CD4-positive, alpha-beta memory T cell (primary cell): ENCODE measurements around the gene ANKRD33. TPM values are rescaled to one million over a fixed set of nuclear protein-coding genes. Genes with fewer than 3 reads are reported as not detected.

Experiments used
- CTCF ChIA-PET: fragments of 350-600 bp; sonication (Branson Sonifier 250); formaldehyde crosslinking; loops from one replicate; lab custom pipeline; 2021; ENCODE audit warnings: inconsistent platforms; ENCODE audit not compliant: partially characterized antibody; lab: Charles Lee
- POLR2A ChIA-PET: fragments of 350-600 bp; sonication (Branson Sonifier 250); formaldehyde crosslinking; loops from one replicate; lab custom pipeline; 2021; ENCODE audit not compliant: partially characterized antibody; lab: Charles Lee
- DNase-seq, 5 donors: peaks; one replicate each; pipeline versions ENCODE4 v3.0.0 to v3.0.0-alpha.2; 2020 to 2022; ENCODE audit warnings: mixed read lengths in 1 of 5
- H3K27ac ChIP-seq: one replicate; pipeline ENCODE4 v1.7.0; 2013; ENCODE audit warnings: low read depth, low read length
- H3K27me3 ChIP-seq: 2 replicates; pipeline ENCODE4 v1.7.0; 2013; ENCODE audit warnings: mild to moderate bottlenecking, low read length, moderate library complexity; ENCODE audit not compliant: insufficient read depth
- H3K36me3 ChIP-seq: 2 replicates; pipeline ENCODE4 v1.7.0; 2013; ENCODE audit warnings: mild to moderate bottlenecking, low read length, moderate library complexity; ENCODE audit not compliant: insufficient read depth
- H3K4me1 ChIP-seq: 2 replicates; pipeline ENCODE4 v1.7.0; 2013; ENCODE audit warnings: mild to moderate bottlenecking, low read length, moderate library complexity; ENCODE audit not compliant: insufficient read depth
- H3K4me3 ChIP-seq, 2 donors: one replicate each; pipeline ENCODE4 v1.7.0; 2013; ENCODE audit warnings: low read length in 2 of 2, mild to moderate bottlenecking in 1 of 2
- H3K9me3 ChIP-seq, 2 donors: one replicate each; pipeline ENCODE4 v1.7.0; 2013; ENCODE audit warnings: low read length in 2 of 2, control low read depth in 1 of 2; ENCODE audit not compliant: control insufficient read depth in 1 of 2
- H3K27ac Mint-ChIP-seq, 7 donors: one replicate each; pipeline ENCODE4 v1.8.0; 2020 to 2021; ENCODE audit warnings: mixed read lengths in 7 of 7, mild to moderate bottlenecking in 6 of 7, inconsistent platforms in 3 of 7, moderate library complexity in 3 of 7
- H3K27me3 Mint-ChIP-seq, 2 donors: one replicate each; pipeline ENCODE4 v1.8.0; 2020 to 2021; ENCODE audit warnings: mixed read lengths in 2 of 2
- H3K36me3 Mint-ChIP-seq, 2 donors: one replicate each; pipeline ENCODE4 v1.8.0; 2020 to 2021; ENCODE audit warnings: mixed read lengths in 2 of 2, inconsistent platforms in 1 of 2, mild to moderate bottlenecking in 1 of 2
- H3K4me1 Mint-ChIP-seq, 4 donors: one replicate each; pipeline ENCODE4 v1.8.0; 2020 to 2021; ENCODE audit warnings: mixed read lengths in 4 of 4, mild to moderate bottlenecking in 1 of 4
- H3K4me3 Mint-ChIP-seq, 8 donors: one replicate each; pipeline ENCODE4 v1.8.0; 2020 to 2021; ENCODE audit warnings: mixed read lengths in 8 of 8, mild to moderate bottlenecking in 7 of 8, moderate library complexity in 6 of 8, inconsistent platforms in 3 of 8
- H3K9me3 Mint-ChIP-seq, 8 donors: one replicate each; pipeline ENCODE4 v1.8.0; 2020 to 2021; ENCODE audit warnings: mixed read lengths in 8 of 8, mild to moderate bottlenecking in 5 of 8, inconsistent platforms in 3 of 8, moderate library complexity in 1 of 8
- intact Hi-C: fragments of 100-400 bp; cut with micrococcal nuclease; formaldehyde crosslinking; loops from one replicate; pipeline ENCODE4 v1.15.1; 2023
- polyA plus RNA-seq, 2 donors: library from polyadenylated mRNA; unstranded; fragments of 300-500 nt; fragmentation: Illumina TruSeq; gene quantifications; one replicate each; pipeline ENCODE4 v1.2.3, GENCODE V29; 2021
- total RNA-seq, 2 experiments: library from RNA; stranded (reverse); gene quantifications; one replicate each; pipeline ENCODE4 v1.2.3, GENCODE V29; 2021

Gene ANKRD33
- total and polyA plus RNA-seq, 4 experiments from 2014 or later, result not detected

DNA sequence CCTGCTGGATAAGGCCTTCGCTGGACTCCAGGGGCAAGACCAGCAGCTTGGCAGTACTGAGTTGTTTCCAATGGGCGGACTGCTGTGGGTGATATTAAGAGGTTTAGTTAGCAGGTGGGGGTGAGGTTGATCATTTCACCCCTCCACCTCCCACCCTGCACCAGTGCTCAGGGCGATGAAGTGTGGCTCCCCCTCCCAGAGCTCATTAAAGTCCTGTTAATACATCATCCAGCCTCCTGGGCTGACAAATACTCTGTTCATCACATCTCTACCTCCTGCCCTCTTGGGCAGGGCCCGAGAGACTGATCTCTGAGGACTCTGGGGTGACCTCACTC is 37.0 kb upstream of the ANKRD33 start:
- DNase-seq, result no peak
- ChIA-PET CTCF (no interaction called here), POLR2A (no interaction called here)
- no peak overlapping the region for H3K4me3 Mint-ChIP-seq
- peaks cover 7 to 40% (median 20%) of the 10 kb centered on the region in 4 donors for H3K4me1 Mint-ChIP-seq
- no peaks in the 10 kb centered on the region for H3K36me3 ChIP-seq
- peaks cover 0 to 2% (median 0%) of the 10 kb centered on the region in 8 donors for H3K9me3 Mint-ChIP-seq
- peaks cover 16% of the 10 kb centered on the region for H3K27me3 ChIP-seq
- no peak overlapping the region for H3K4me3 ChIP-seq
- peaks cover 15% of the 10 kb centered on the region in 2 donors for H3K27me3 Mint-ChIP-seq
- no peak overlapping the region for H3K27ac ChIP-seq
- H3K27ac Mint-ChIP-seq, result no peak overlapping the region
- no peaks in the 10 kb centered on the region for H3K9me3 ChIP-seq
- H3K36me3 Mint-ChIP-seq, result no peaks in the 10 kb centered on the region
- intact Hi-C loops, result no loop called here
- peaks cover 11% of the 10 kb centered on the region for H3K4me1 ChIP-seq

DNA sequence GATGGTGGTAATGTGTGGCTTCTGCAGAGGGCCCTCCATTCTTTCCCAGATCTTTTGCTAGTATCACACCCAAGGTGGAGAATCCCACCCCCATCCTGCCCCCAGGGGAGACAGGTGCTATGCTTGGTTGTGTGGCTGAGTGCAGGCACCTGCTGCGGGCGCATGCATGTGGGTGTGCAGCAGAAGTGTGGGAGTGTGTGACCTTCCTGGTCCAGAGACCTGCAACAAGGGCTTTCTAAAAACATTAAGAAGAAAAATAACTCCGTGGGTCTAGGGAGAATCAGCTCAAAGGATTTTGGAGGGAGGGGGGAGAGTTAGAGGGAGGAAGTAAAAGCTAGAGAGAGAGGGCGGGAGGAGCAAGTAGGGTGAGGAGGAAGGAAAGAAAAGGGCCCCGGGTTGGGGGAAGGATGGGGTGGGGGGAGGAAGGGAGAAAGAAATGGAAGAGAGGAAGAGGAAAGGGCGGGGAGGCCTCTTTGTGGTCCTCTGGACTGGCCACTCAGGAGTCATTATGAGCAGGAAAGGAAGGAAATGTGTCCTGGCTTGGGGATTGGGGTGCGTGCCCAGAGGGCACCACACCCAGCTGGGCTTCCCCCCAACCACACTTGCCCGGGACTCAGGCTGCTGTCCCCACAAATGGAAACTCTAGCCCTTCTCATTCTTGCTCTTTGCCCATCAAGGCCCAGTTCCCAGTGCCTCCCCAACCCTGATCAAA is 36.3 kb upstream of the ANKRD33 start:
- Mint-ChIP-seq H3K9me3 (peaks cover 0 to 2% (median 0%) of the 10 kb centered on the region in 8 donors), H3K36me3 (no peaks in the 10 kb centered on the region), H3K4me3 (no peak overlapping the region), H3K27me3 (peaks cover 14 to 16% of the 10 kb centered on the region in 2 donors), H3K4me1 (peaks cover 4 to 36% (median 15%) of the 10 kb centered on the region in 4 donors), H3K27ac (no peak overlapping the region)
- Histone ChIP-seq H3K9me3 (no peaks in the 10 kb centered on the region), H3K4me3 (no peak overlapping the region), H3K4me1 (peaks cover 10% of the 10 kb centered on the region), H3K36me3 (no peaks in the 10 kb centered on the region), H3K27ac (no peak overlapping the region), H3K27me3 (peaks cover 10% of the 10 kb centered on the region)
- intact Hi-C loops, result no loop called here
- DNase-seq, result no peak
- ChIA-PET POLR2A (no interaction called here), CTCF (no interaction called here)

GRCh38 chr12:51852404-51853137 is 35.3 kb upstream of the ANKRD33 start:
- Histone ChIP-seq H3K4me3 (no peak overlapping the region), H3K4me1 (peaks cover 6% of the 10 kb centered on the region), H3K27ac (no peak overlapping the region), H3K27me3 (peaks cover 4% of the 10 kb centered on the region), H3K9me3 (no peaks in the 10 kb centered on the region), H3K36me3 (no peaks in the 10 kb centered on the region)
- peak overlapping the region in 1 of 7 donors; percentile 65 for H3K27ac Mint-ChIP-seq
- H3K4me3 Mint-ChIP-seq, result peak overlapping the region in 2 of 8 donors; percentile 15 to 33
- peaks cover 0 to 2% (median 0%) of the 10 kb centered on the region in 8 donors for H3K9me3 Mint-ChIP-seq
- POLR2A ChIA-PET, result no interaction called here
- H3K4me1 Mint-ChIP-seq, result peaks cover 2 to 29% (median 12%) of the 10 kb centered on the region in 4 donors
- H3K27me3 Mint-ChIP-seq, result peaks cover 14 to 16% of the 10 kb centered on the region in 2 donors
- no peaks in the 10 kb centered on the region for H3K36me3 Mint-ChIP-seq
- DNase-seq, result no peak
- CTCF ChIA-PET, result no interaction called here
- intact Hi-C loops, result no loop called here

DNA sequence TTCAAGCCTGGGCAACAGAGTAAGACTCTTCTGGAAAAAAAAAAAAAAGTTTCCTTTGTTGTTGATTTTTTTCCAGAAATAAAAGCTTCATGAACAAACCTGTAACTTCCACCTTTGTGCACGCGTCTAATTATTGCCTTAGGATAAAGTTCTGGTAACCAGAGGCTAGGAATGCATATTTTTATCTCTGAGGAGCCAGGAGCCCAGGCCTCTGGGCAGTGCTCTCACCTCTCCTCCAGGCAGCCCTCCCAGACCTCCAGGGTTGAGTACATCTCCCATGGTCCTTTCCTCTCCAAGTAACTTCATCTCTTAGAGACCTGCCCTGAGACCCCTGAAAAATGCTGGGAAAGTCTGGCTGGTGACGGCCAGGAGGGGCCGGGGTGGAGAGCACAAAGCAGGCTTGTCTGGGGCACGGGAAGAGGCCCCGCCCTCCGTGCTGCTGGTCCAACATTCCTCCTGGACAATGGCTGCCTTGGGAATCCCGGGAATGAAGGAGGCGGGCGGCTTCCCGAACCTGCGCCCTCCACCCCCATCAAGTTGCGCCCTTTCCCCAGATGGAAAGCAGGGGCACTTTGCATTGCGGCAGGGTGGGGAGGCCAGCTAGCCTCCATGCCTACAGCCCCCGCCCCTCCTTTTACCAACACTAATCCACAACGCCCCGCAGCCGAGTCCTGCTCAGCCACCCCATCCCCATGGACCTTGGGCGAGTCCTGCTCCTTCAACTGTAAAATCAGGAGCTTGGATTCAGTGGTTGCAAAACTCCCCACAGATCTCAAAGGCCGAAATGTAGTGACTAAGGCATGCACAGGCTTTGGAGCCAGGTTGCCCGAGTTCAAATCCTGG is 32.1 kb upstream of the ANKRD33 start:
- POLR2A ChIA-PET, result no interaction called here
- H3K27ac Mint-ChIP-seq, result no peak overlapping the region

DNA sequence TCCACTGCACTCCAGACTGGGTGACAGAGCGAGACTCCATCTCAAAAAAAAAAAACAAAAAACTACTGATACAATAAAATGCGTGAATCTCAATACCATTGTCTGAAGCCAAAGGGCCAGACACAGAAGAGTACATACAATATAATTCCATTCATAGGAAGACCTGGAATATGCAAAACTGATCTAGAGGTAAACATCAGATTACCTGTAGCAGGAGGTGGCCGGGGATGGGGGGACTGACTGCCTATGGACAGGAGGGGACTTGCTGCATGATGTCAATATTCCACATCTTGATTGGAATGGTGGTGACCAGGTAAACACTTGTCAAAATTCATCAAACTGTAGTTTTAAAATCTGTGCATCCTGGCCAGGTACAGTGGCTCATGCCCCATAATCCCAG is 26.9 kb upstream of the ANKRD33 start:
- Histone ChIP-seq H3K27ac (no peak overlapping the region), H3K4me1 (peaks cover 9% of the 10 kb centered on the region), H3K36me3 (no peaks in the 10 kb centered on the region), H3K9me3 (no peaks in the 10 kb centered on the region), H3K4me3 (no peak overlapping the region), H3K27me3 (peaks cover 16% of the 10 kb centered on the region)
- POLR2A ChIA-PET, result no interaction called here
- DNase-seq, result no peak
- CTCF ChIA-PET, result interaction anchor here (1.6 kb wide), 1 partner anchor 14 kb away, joined by 5 read pairs; no protein-coding TSS in a partner anchor
- intact Hi-C loops, result no loop called here
- H3K27me3 Mint-ChIP-seq, result peaks cover 29 to 48% of the 10 kb centered on the region in 2 donors
- peaks cover 0 to 7% (median 6%) of the 10 kb centered on the region in 4 donors for H3K4me1 Mint-ChIP-seq
- no peak overlapping the region for H3K27ac Mint-ChIP-seq
- H3K36me3 Mint-ChIP-seq, result no peaks in the 10 kb centered on the region
- H3K4me3 Mint-ChIP-seq, result no peak overlapping the region
- H3K9me3 Mint-ChIP-seq, result no peaks in the 10 kb centered on the region

More for the DNA sequence above, 32.1 kb upstream of the ANKRD33 start:
- no peak for DNase-seq
- intact Hi-C loops, result no loop called here
- Mint-ChIP-seq H3K27me3 (peaks cover 16% of the 10 kb centered on the region in 2 donors), H3K4me3 (no peak overlapping the region), H3K9me3 (peaks cover 0 to under 1% (median 0%) of the 10 kb centered on the region in 8 donors), H3K36me3 (no peaks in the 10 kb centered on the region), H3K4me1 (peaks cover 2 to 18% (median 9%) of the 10 kb centered on the region in 4 donors)
- CTCF ChIA-PET, result interaction anchor here (0.9 kb wide), 1 partner anchor 19 kb away, joined by 3 read pairs; no protein-coding TSS in a partner anchor
- Histone ChIP-seq H3K36me3 (no peaks in the 10 kb centered on the region), H3K27me3 (no peaks in the 10 kb centered on the region), H3K4me3 (no peak overlapping the region), H3K27ac (no peak overlapping the region), H3K9me3 (no peaks in the 10 kb centered on the region), H3K4me1 (no peaks in the 10 kb centered on the region)

DNA sequence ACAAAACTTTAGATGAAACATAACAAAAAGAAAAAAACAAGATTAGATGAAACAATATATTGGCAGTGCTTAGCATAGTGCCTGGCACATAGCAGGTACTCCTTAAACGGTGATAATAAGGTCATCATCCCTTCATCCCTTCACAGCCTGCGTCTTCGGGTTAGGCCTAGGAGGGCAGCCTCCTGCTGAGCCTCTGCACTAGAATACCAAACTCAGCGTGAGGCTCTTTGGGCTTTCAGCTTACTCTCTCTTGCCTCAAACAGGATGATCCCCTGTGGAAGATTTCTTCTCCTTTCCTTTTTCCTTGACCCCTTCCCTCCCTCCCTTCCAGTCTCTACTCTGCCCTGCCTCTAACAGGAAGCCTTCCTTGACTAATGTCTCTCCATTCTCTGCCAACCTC is 25.0 kb upstream of the ANKRD33 start:
- Histone ChIP-seq H3K27ac (no peak overlapping the region), H3K36me3 (no peaks in the 10 kb centered on the region), H3K9me3 (no peaks in the 10 kb centered on the region), H3K4me3 (no peak overlapping the region), H3K4me1 (peaks cover 9% of the 10 kb centered on the region), H3K27me3 (peaks cover 22% of the 10 kb centered on the region)
- H3K4me3 Mint-ChIP-seq, result peak overlapping the region in 4 of 8 donors; percentile 34 to 59 (median 46)
- intact Hi-C loops, result no loop called here
- POLR2A ChIA-PET, result interaction anchor here (1.0 kb wide), 1 partner anchor 23 kb away, joined by 3 read pairs; no protein-coding TSS in a partner anchor
- DNase-seq, result no peak
- no peaks in the 10 kb centered on the region for H3K9me3 Mint-ChIP-seq
- CTCF ChIA-PET, result interaction anchor here (1.3 to 1.7 kb wide), 3 partner anchors 21 to 61 kb away, joined by 3 to 4 read pairs (median 4); no protein-coding TSS in a partner anchor
- no peak overlapping the region for H3K27ac Mint-ChIP-seq
- peaks cover 0 to 7% (median 6%) of the 10 kb centered on the region in 4 donors for H3K4me1 Mint-ChIP-seq
- no peaks in the 10 kb centered on the region for H3K36me3 Mint-ChIP-seq
- H3K27me3 Mint-ChIP-seq, result peaks cover 27 to 53% of the 10 kb centered on the region in 2 donors
